Measurements from ENCODE around the gene FHAD1.

The FHAD1 gene

GRCh38 chr1:15260418-15261154 lies 13.6 kb downstream of the FHAD1 start:
- H3K4me3 Mint-ChIP-seq = no peak overlapping the region
- no peak overlapping the region for H3K27ac Mint-ChIP-seq
- H3K9me3 Mint-ChIP-seq = peaks cover 16% of the 10 kb centered on the region

GRCh38 chr1:15261155-15262002 lies 14.4 kb downstream of the FHAD1 start:
- Mint-ChIP-seq H3K9me3 (peaks cover 21% of the 10 kb centered on the region), H3K4me1 (peaks cover 11% of the 10 kb centered on the region), H3K27me3 (ENCODE audit: low read depth, poor library complexity) (peaks cover 21% of the 10 kb centered on the region), H3K36me3 (ENCODE audit: low read depth) (no peaks in the 10 kb centered on the region), H3K4me3 (no peak overlapping the region), H3K27ac (no peak overlapping the region)
- no peak for TF ChIP-seq CTCF (IDR thresholded peaks at IDR 0.05)
- no peak for DNase-seq

More at GRCh38 chr1:15260418-15261154, 13.6 kb downstream of the FHAD1 start:
- peaks cover 11% of the 10 kb centered on the region for H3K4me1 Mint-ChIP-seq
- peaks cover 25% of the 10 kb centered on the region for H3K27me3 Mint-ChIP-seq (ENCODE audit: low read depth, poor library complexity)
- DNase-seq = no peak
- no peak for TF ChIP-seq CTCF (IDR thresholded peaks at IDR 0.05)
- no peaks in the 10 kb centered on the region for H3K36me3 Mint-ChIP-seq (ENCODE audit: low read depth)

GRCh38 chr1:15262003-15262377 lies 15.0 kb downstream of the FHAD1 start:
- no peak for TF ChIP-seq CTCF (IDR thresholded peaks at IDR 0.05)
- H3K4me3 Mint-ChIP-seq = no peak overlapping the region
- H3K9me3 Mint-ChIP-seq = peaks cover 28% of the 10 kb centered on the region
- no peak overlapping the region for H3K27ac Mint-ChIP-seq
- peaks cover 11% of the 10 kb centered on the region for H3K4me1 Mint-ChIP-seq
- H3K27me3 Mint-ChIP-seq (ENCODE audit: low read depth, poor library complexity) = peaks cover 24% of the 10 kb centered on the region
- H3K36me3 Mint-ChIP-seq (ENCODE audit: low read depth) = no peaks in the 10 kb centered on the region
- DNase-seq = no peak

GRCh38 chr1:15262706-15263105 lies 15.7 kb downstream of the FHAD1 start:
- Mint-ChIP-seq H3K4me1 (peaks cover 7% of the 10 kb centered on the region), H3K27me3 (ENCODE audit: low read depth, poor library complexity) (peaks cover 20% of the 10 kb centered on the region), H3K36me3 (ENCODE audit: low read depth) (no peaks in the 10 kb centered on the region), H3K27ac (no peak overlapping the region), H3K9me3 (peaks cover 32% of the 10 kb centered on the region), H3K4me3 (no peak overlapping the region)
- DNase-seq = no peak
- no peak for TF ChIP-seq CTCF (IDR thresholded peaks at IDR 0.05)

- Mint-ChIP-seq H3K4me3 (no peak overlapping the region), H3K9me3 (peaks cover 40% of the 10 kb centered on the region), H3K36me3 (ENCODE audit: low read depth) (no peaks in the 10 kb centered on the region), H3K4me1 (peaks cover 5% of the 10 kb centered on the region), H3K27me3 (ENCODE audit: low read depth, poor library complexity) (peaks cover 23% of the 10 kb centered on the region), H3K27ac (no peak overlapping the region)
- no peak for DNase-seq
- TF ChIP-seq CTCF (IDR thresholded peaks at IDR 0.05) = no peak
Measured at GRCh38 chr1:15264769-15265168, 17.7 kb downstream of the FHAD1 start.
